H1 (cell line): Measurements from ENCODE around the gene LYRM4. TPM values are rescaled to one million over a fixed set of nuclear protein-coding genes. Genes with fewer than 3 reads are reported as not detected.

Experiments used
- BCL11A ChIP-seq, 2 experiments: IDR thresholded peaks; one replicate each; pipeline ENCODE4 v1.6.1; 2011; ENCODE audit warnings: low read depth in 2 of 2, low read length in 2 of 2, mild to moderate bottlenecking in 2 of 2
- CEBPB ChIP-seq: IDR thresholded peaks from 2 replicates; pipeline ENCODE4 v1.6.1; 2012; ENCODE audit warnings: low read depth, low read length
- SRF ChIP-seq: IDR thresholded peaks from 2 replicates; pipeline ENCODE4 v1.6.1; 2011; ENCODE audit warnings: mild to moderate bottlenecking, low read depth, low read length, moderate library complexity
- SUZ12 ChIP-seq: fragments of 200-600 bp; sonication (generic); IDR thresholded peaks from 2 replicates; pipeline ENCODE4 v1.6.1; 2012; ENCODE audit warnings: mild to moderate bottlenecking, inconsistent platforms, low read length, moderate library complexity, mixed read lengths
- polyA plus RNA-seq, 7 experiments: library from polyadenylated mRNA; depleted of rRNA in 3 of 7; stranded (reverse) in 5 of 7; unstranded in 2 of 7; fragments of >200 nt in 5 of 7; fragments of 200-250 nt in 2 of 7; gene quantifications; 1 replicate in 5 of 7; 2 replicates in 1 of 7; 4 replicates in 1 of 7; pipeline versions ENCODE4 v1.2.1 to v1.2.3, GENCODE V29; 2011 to 2013; ENCODE audit warnings: missing spikeins in 2 of 7, mixed read lengths in 2 of 7
- total RNA-seq: library from RNA; stranded (reverse); fragmentation: NEBNext Ultra II Directional; extraction: Animal tissue kit (Norgen Biotek cat#: 25700); gene quantifications from 2 replicates; pipeline ENCODE4 v1.2.1, GENCODE V29; 2021

The LYRM4 gene
- total and polyA plus RNA-seq, 2 of the 8 experiments (the other 6 are each of a cell fraction or from before 2014, with no cell fraction given): 56.6 to 62.8 TPM

DNA sequence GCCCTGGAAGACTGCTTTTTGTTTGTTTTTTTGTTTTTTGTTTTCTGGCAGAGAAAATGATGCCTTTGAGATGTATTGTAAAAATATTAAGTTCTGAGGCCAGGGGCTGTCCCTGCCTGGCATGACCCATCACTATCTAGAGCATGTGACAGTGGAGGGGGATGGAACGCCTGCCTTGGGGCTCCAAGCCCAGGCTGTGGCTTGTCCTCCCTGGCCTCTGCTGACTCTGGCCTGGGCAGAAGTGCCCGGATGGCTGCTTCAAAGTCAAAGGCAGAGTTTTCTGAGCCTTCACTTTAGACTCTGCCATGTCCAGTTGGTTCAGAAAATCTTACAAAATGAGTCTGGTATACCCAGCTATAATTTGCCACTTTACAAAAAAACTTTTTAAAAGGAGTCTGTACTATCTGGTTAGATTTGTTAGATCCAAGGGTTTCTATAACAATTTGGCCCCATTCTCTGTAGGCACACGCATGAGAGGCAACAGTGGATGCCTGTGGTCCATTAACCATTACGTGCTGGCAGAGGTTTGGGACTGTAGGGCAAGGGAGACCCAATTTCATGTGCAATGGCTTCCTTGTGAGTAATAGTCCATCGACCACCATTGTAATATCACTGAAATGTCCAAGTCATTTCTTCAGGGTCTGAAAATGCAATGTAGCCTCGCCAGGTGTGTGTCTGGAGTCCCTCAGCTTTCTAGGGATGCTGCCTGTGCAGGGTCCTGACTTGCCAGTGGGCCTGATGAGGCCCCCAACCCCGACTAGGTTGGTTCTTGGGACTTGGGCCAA lies 167.3 kb downstream of the LYRM4 start (continued):
- TF ChIP-seq BCL11A (IDR thresholded peaks at IDR 0.05; ENCODE audit: low read depth in 2 of 2, low read length in 2 of 2) (no peak), SUZ12 (no peak), SRF (no peak), CEBPB (no peak)
